Activated CD8-positive, alpha-beta memory T cell treated with anti-CD3 and anti-CD28 coated beads for 24 hours (primary cell): Measurements from ENCODE around the gene IPCEF1.

ENCODE experiments used
- DNase-seq: peaks from one replicate; pipeline ENCODE4 v3.0.0-alpha.2; 2020

The IPCEF1 gene, protein sequence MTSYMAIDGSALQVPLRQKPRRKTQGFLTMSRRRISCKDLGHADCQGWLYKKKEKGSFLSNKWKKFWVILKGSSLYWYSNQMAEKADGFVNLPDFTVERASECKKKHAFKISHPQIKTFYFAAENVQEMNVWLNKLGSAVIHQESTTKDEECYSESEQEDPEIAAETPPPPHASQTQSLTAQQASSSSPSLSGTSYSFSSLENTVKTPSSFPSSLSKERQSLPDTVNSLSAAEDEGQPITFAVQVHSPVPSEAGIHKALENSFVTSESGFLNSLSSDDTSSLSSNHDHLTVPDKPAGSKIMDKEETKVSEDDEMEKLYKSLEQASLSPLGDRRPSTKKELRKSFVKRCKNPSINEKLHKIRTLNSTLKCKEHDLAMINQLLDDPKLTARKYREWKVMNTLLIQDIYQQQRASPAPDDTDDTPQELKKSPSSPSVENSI

DNA sequence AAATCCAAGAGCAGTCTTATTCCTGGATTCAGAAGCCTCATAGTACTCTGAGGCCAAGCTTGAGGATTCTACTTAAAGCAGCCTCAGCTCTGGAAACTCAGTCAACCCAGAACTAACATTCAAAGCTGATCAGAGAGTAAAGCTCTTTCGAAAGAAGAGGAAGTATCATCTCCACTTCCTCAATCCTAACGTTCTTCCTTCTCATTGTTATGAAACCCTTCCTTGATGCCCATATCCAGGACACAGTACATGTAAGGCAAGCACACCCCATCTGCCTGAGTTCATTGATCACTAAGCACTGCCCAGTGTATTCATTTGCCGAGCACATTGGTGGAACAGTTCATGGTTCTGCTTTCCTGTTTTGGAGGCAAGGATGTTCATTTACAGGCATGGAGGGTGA lies at the start of gene IPCEF1:
TSS of gene IPCEF1 (minus strand) at position 114 of the 400 bp plus-strand sequence. CDS start 90,856 bp downstream, outside the sequence.
- no peak for DNase-seq

DNA sequence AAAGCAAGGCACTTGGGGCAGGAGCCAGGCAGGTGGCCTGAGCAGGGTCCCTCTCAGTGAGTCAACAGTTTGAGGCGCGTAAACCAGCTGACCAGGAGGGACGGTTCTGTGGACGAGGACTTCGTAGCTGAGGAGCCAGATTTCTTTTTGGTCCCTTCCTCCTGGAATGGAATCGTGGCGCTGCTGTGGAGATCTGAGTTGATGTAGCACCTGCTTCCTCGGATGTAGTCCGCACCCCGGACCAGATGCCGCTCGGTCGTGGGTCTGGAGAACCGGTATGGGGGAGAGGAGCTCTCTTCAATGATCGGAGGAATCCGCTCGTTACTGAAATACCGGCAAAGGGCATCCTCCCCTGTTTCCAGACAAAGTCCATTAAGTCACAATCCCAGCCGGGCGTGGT lies 49.7 kb upstream of the IPCEF1 start:
- DNase-seq: no peak

DNA sequence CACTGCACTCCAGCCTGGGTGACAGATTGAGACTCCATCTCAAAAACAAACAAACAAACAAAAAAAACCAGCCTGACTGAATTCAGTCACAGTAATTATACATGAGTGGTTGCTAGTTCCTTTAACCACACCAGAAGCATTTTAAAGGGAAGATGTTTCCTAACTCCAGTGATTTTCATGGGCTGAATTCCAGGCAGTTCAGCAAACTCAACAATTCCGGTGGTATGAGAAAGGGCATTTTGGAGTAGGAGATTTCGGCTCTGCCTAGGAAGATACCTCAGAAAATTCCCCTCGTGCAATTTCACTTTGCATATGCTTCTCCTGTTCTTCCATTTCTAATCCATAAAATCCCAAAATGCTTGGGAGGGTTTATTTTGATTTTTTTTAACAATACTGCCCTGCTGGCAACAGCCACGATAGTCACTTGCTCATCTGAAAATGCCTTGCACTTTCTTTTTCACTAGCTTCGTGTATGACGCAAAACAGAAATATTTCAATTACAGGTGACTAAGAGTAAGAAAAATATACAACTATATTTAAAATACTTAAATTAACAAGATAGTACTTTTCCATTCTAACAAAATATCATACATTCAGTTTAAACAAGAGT lies 48.3 kb upstream of the IPCEF1 start:
- no peak for DNase-seq

DNA sequence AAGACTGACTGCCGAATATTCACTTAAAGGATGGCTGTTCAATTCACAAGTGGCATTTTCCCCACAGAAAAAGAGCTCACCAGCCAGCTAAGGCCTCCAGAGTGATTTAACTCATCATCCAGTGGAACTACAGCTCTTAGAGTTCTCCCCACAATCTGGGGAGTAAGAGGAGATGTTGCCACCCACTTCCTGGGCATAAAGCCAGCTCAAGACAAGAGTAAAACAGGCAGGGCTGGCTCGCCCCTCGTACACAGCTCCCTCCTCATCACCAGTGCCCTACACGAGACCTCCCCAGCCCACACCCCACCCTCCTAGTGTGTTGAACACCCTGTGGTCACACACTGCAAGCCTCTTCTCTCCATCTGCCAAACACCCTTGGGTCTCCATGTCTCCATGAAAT lies 47.2 kb upstream of the IPCEF1 start:
- no peak for DNase-seq

DNA sequence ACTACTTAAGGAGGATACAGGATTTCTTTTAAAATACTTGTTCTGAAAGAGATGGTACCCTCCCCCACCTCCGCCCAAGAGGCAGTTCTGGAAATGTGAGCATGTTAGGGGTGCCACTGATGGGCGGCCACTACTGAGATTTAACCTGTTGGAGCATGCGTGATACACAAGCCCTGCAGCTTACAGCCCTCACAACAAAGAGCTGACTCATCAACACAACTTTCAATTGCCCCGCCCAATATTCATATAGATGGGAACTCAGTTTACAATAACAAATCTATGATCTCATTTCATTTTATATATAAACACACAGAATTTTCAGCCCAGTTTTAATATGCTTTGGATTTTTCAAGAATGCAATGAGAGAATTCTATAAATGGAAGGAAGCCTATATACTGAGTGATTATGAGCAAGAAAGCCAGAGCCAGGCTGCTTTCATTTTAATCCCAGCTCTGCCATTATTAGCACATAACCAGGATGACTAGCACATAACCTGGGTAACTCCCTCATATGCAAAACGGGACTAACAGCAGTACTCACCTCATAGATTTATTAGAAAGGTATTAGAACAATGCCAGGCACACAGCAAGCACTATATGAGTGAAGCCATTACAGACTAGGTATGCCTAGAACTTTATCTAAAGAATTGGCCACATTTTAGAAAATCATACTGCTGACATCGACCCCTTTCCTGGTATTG lies 45.6 kb upstream of the IPCEF1 start:
- DNase-seq: no peak

DNA sequence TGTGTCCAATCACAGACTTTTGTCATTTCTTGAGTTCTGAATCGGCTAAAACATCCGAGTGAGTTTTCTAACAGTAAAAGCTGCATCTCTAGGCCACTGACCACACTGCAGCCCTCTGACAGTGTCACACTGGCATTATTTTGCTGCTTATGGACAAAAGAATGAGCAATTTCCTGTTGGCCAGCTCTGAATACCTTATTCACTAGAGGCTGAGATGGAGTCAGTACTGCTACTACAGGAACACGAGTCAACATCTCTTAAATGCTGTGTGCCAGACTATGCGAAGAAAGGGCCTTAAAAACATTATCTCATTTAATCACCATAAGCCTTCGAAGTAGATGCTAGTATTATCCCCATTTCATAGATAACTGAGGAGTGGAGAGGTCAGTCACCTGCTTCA lies 42.5 kb upstream of the IPCEF1 start:
- DNase-seq: no peak

DNA sequence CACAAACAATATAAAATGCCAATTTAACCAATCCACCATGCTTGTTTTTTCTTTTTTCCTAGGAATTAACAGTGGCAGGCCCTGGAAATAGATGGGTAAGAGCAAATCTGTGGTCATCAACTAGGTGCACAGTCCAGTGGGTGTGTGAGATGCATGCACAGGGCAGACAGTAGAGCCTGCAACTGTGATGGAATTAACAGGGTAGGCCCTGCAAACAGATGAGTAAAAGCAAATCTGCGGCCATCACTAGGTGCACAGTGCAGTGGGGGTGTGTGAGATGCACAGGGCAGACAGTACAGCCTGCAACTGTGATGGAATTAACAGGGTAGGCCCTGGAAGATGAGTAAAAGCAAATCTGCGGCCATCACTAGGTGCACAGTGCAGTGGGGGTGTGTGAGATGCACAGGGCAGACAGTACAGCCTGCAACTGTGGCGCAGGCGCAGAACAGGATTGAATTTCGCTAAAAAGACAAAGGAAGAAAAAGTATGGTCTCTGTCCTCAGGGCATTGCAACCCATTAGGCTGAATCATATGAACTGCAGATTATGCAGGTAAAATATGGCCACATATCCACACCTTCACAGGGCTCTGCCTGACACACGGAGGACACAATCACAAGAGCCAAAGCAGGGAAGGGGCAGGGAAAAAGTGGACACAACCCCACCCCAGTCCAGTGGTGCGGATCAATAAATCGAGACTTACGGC lies 41.0 kb upstream of the IPCEF1 start:
- no peak for DNase-seq

DNA sequence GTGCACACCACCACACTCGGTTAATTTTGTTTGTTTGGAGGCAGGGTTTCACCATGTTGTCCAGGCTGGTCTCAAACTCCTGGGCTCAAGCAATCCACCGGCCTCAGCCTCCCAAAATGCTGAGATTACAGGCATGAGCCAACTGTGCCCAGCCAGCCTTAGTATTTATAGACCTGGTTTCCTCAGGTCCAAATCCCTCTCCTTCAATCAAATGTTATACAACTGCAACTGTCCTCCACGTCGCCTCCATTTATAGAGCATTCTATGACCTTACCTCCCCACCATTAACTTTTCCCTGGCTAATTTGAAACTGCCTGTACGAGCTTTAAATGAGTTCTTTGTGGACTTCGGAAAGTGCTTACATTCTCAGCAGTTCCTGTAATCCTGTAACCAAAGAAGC lies 39.3 kb upstream of the IPCEF1 start:
- no peak for DNase-seq

DNA sequence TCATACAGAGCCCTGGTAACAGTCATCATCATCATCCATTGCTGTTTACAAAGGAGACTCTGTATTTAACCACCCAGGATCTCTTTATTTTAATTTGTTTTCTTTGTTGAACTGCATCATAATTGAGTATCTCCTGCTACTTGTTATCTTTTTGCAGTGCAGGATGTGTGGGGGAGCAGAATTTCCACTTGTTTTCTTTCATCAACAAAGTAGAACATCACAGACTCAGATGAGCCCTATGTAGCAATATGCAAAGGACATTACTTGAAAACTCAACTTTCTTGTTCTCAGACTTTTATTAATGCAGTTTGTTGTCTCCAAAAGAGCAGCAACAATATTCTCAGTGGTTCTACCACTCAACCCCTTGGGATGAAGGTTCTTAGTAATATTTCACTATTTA lies 38.7 kb upstream of the IPCEF1 start:
- no peak for DNase-seq

DNA sequence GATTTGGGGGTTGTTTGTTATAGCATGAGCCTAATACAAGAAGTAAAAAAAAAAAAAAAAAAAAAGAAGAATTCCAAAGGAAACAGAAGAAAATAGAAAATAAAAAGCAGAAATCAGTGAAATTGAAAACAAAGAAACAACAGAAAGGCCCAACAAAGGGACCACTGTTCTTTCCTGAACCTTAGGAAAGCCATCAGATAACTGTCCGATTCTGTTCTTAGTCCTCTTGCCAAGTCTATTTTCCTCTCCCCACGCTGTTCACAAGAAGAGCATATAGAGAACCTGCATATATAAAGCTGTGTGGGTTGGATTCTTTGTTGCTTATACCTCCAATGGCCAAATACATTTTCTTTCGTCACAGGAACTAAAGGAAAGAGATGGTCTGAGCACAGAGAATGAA lies 38.0 kb upstream of the IPCEF1 start:
- no peak for DNase-seq

DNA sequence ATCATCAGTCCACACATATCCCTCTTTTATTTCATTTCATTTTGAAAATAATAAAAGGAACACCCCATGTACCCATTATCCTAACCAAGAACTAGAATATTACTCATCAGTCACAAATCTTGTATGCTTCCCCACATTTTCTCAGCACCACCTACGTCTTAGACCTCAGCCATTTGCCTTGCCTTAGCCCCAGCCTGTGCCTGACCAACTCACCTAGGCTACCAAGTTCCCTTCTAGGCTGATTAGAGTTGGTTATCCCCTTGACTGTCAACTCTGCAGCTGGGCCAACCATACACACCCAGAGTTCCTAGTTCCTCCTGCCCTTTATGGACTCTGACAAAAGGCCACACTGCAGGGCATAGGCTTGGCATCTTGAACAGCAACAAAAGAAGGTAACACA lies 33.4 kb upstream of the IPCEF1 start:
- DNase-seq: no peak

DNA sequence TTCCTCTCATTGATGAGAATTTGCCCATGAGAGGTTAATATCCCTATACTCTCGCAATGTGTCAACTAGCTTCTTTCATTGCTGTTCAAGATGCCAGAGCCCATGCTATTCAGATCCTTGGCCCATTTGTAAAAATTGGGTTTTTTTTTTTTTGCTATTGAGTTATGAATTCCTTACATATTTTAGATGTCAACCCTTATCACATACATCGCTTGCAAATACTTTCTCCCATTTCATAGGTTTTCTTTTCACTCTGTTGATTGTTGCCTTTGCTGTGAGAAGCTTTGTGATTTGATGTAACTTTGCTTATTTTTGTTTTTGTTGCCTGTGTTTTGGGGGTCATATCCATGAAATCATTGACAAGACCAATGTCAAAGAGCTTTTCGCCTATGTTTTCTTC lies 32.2 kb upstream of the IPCEF1 start:
- no peak for DNase-seq

DNA sequence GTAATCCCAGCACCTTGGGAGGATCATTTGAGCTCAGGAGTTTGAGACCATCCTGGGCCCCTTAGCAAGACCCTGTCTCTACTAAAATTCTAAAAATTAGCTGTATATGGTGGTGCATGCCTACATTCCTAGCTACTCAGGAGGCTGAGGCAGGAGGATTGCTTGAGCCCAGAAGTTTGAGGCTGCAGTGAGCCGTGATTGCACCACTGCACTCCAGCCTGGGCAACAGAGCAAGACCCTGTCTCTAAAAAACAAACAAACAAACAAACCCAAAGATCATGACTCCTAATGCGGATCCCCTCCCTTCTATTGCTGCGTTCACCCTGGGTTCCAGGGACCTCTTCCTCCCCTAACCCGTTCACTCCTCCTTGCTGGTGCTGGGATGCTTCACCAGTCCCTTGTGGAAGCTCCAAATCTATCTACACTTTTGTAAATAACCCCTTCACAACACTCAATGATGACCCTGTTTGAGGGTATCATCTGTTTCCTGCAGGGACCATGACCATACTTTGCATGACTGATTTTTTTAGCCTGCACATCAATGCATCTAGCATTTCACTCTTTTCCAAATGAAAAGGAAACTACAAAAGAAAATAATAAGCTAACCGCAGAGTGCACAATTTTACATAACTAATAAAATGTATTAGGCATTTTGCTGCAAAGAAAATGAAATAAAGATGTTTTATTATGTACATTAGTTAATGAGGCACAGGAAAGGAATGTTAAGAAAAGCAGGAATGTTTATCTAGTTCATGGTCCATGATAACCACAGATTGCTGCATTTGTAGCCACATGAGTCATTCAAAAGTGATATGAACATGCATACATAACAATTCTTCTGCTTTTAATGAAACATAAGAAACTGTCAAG lies 30.5 kb upstream of the IPCEF1 start:
- no peak for DNase-seq

DNA sequence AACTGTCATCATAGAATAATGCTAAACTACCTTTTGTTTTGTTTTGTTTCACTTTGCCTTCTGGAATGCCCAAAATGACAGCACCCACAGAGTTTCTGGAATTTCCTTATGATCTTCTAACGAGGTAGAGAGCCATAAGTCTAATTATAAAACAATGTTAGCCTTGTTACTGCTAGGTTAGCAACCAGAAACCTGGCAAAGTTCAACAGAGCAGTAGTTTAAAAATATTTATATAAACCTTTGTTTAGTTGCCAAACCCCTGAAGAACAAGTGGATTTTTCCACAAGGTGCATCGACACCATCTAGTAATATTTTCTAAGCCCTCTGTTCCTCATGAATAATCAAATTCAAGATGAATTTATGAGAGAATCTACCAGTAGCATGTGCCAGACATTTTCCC lies 27.6 kb upstream of the IPCEF1 start:
- DNase-seq: no peak

DNA sequence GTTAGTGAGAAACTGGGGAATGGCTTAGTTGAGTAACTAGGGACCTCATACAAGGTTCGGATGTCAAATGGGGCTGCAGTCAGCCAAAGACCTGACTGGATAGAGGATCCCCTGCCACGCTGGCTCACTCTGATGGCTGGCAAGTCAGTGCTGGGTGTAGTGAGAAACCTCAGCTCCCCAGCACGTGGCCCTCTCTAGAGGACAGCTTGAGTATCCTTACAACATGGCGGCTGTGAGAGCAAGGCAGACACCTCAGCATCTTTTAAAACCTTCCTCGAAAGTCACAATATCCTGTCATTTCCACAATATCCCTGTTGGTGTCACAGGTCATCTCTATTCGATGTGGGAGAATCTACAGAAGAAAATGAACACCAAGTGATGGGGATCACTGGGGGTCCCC lies 26.7 kb upstream of the IPCEF1 start:
- no peak for DNase-seq

DNA sequence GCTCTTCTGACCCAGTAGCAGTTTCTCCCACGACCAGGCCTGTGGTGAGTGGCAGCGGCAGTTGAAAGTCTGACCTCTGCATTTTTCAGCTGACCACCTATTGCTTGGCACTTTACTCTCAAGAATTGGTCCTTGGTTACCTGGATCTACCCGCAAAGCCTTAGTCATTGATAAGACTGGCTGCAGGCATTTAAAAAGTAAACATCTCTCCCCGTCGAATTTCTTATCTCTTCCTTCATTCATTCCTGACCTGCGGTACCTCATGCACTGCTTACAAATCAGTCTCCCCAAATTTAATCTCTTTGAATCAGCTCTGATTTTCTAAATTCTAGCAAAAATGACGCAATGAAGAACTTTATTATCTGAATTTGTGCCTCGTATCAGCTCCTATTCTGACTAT lies 26.1 kb upstream of the IPCEF1 start:
- DNase-seq: no peak

DNA sequence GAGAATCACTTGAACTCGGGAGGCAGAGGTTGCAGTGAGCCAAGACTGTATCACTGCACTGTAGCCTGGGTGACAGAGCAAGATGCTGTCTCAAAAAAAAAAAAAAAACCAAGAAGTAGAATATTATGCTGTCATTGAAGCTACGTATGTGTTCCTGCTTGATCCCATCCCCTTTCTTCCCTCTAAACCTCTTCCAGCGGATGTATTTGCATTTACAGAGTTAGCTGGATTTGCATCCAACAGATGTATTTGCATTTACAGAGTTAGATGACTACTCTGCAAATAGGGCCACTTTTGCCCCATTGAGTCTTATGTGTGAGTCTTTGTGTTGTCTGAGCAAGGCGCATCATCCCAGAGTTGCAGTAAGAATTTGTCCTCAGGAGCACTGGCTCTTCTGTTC lies 24.9 kb upstream of the IPCEF1 start:
- no peak for DNase-seq

DNA sequence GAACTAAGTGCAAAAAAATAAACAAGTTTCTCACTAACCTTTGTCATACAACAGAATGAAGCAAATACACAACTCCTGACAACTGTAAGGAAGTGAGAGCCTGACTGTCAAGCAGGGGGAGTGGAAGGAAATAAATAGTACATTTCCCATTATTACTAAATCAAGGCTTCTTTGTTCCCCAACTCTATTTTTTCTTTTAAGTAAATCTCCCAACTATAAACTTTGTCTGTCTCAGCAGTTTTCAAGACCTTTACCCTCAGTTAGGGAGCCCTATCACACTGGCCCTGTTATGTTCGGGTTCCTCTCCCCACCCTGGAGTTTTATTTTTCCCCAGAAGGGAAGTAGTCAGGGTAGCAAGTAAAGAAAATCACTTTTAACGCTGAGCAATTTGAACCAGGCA lies 24.1 kb upstream of the IPCEF1 start:
- DNase-seq: no peak

DNA sequence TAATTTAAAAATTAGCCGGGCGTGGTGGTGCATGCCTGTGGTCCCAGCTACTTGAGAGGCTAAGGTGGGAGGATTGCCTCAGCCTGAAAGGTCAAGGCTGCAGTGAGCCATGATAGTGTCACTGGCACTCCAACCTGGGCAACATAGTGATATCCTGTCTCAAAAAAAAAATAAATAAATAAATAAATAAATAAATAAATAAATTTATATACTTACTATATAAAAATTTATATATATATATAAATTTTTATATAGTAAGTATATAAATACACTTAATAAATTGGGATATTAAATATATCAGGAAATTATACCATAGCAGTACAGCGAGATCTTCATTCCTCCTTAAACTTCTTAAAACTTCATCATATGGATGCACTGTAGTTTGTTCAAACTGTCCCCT lies 23.0 kb upstream of the IPCEF1 start:
- no peak for DNase-seq

DNA sequence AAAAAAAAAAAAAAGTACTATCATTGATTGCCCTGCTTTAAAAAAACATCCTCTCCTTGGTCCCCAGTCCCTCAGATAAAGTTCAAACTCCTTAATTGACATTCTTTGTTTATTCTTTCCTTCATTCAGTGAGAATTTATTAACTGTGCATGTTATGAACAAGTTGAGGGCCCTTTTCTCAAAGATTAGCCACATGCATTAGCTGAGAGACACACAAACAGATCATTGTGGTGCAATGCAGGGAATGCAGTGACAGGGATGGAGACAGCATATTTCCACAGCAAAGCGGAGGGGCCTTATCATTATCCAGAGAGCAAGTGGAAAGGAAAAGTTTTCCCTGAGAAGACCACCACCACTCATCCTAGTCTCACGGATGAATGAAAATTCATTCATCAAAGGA lies 21.9 kb upstream of the IPCEF1 start:
- no peak for DNase-seq

DNA sequence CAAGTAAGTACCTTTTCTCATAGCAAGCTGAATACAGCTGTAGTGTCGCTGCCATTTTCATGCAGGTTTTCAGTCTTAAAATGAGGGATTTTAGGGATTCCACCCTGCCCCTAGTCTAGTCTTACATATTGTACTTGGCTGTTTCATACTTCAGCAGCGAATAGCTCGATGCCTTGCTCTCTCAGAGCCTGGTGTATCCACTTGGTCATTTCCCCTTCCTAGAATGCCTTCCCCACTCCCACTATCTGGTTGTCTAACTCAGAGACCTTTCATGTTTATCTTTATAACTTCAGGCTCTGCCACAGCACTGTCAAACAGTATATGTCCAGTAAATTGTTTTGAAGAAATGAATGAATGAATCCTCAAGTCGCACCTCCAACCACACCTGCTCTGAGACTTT lies 21.1 kb upstream of the IPCEF1 start:
- DNase-seq: no peak

DNA sequence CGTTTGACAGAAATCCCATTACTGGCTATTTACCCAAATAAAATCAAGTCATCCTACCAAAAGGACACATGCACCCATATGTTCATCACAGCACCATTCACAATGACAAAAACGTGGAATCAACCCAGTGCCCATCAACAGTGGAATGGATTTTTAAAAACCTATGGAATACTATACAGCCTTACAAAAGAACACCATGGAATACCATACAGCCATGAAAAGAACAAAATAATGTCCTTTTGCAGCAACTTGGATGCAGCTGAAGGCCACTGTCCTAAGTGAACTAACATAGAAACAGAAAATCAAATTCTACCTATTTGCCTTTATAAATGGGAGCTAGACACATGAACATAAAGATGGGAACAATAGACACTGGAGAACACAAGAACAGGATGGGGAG lies 17.4 kb upstream of the IPCEF1 start:
- no peak for DNase-seq

DNA sequence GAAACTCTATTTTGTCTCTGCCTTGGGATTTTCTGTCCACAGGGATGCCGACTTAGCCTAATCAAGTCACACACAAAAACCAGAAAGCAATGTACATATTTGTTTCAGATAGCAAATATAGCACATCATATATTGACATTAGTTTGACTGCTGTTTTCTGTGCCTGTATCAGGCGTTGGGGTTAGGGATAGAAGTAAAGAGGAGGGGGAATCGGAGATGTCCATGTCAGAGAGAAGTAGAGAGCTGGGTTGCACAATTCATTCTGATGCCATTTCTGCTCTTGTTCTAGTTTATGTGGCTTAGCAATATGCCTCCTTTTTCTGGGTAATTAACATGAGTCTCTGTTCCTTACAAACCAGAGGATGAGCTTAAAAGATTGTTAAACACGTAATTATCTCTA lies 14.7 kb upstream of the IPCEF1 start:
- no peak for DNase-seq
